ENCODE data around the gene EGFR.
"Not testable (repeated sequence)": the region's sequence is repeated elsewhere in the genome, so short reads cannot be mapped to it uniquely, and the experiment has no call there.

EGFR gene

GRCh38 chr7:55016061-55016745, 2.6 kb upstream of the EGFR start:
- no peak for DNase-seq

GRCh38 chr7:55016746-55017090, 2.1 kb upstream of the EGFR start:
- DNase-seq: no peak

DNA sequence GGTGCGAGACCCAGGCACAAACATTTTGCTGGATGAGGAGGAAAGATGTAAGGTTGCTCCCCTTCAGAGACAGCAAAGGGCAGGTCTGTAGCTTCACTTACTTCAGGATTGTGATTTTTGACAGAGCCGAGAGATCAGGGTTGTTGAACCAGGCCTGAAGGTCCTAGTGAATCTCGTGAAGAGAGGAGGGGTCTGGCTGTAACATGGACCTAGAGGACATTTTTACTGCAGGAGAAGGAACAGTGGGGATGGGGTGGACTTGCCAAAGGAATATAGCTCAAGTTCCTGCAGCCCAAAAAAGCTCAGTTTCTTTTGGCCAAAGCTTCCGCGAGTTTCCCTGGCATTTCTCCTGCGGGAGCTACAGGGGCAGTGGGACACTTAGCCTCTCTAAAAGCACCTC, 976 bp upstream of the EGFR start:
- no peak for DNase-seq

GRCh38 chr7:55019191-55019690, 424 bp downstream of the EGFR start:
- no peak for DNase-seq

DNA sequence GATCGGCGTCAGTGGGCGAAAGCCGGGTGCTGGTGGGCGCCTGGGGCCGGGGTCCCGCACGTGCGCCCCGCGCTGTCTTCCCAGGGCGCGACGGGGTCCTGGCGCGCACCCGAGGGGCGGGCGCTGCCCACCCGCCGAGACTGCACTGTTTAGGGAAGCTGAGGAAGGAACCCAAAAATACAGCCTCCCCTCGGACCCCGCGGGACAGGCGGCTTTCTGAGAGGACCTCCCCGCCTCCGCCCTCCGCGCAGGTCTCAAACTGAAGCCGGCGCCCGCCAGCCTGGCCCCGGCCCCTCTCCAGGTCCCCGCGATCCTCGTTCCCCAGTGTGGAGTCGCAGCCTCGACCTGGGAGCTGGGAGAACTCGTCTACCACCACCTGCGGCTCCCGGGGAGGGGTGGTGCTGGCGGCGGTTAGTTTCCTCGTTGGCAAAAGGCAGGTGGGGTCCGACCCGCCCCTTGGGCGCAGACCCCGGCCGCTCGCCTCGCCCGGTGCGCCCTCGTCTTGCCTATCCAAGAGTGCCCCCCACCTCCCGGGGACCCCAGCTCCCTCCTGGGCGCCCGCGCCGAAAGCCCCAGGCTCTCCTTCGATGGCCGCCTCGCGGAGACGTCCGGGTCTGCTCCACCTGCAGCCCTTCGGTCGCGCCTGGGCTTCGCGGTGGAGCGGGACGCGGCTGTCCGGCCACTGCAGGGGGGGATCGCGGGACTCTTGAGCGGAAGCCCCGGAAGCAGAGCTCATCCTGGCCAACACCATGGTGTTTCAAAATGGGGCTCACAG, 1.1 kb downstream of the EGFR start:
- DNase-seq: no peak

DNA sequence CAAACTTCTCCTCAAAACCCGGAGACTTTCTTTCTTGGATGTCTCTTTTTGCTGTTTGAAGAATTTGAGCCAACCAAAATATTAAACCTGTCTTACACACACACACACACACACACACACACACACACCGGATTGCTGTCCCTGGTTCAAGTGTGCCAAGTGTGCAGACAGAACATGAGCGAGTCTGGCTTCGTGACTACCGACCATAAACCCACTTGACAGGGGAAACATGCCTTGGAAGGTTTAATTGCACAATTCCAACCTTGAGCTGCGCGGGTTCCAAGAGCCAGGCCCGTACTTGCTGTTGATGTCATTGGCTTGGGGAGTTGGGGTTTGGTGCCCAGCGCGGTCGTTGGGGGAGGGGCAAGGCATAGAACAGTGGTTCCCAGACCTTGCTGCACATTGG, 1.7 kb downstream of the EGFR start:
- DNase-seq: no peak

DNA sequence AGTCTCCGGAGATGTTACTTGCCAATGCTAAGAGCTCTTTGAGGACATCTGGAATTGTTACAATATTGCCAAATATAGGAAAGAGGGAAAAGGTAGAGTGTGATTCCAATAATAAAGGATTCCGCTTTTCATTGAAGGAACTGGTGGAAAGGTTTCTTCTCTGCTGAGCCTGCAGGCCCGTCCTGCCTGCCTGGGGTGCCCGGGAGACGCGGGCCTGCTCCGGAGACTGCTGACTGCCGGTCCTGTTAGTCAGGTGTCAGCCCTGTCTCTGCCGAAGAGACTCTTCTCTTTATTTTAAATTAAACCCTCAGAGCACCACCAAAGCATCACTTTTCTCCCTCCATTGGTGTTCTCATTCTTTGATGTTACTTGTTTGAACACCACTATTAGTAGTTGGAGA, 2.2 kb downstream of the EGFR start:
- no peak for DNase-seq

DNA sequence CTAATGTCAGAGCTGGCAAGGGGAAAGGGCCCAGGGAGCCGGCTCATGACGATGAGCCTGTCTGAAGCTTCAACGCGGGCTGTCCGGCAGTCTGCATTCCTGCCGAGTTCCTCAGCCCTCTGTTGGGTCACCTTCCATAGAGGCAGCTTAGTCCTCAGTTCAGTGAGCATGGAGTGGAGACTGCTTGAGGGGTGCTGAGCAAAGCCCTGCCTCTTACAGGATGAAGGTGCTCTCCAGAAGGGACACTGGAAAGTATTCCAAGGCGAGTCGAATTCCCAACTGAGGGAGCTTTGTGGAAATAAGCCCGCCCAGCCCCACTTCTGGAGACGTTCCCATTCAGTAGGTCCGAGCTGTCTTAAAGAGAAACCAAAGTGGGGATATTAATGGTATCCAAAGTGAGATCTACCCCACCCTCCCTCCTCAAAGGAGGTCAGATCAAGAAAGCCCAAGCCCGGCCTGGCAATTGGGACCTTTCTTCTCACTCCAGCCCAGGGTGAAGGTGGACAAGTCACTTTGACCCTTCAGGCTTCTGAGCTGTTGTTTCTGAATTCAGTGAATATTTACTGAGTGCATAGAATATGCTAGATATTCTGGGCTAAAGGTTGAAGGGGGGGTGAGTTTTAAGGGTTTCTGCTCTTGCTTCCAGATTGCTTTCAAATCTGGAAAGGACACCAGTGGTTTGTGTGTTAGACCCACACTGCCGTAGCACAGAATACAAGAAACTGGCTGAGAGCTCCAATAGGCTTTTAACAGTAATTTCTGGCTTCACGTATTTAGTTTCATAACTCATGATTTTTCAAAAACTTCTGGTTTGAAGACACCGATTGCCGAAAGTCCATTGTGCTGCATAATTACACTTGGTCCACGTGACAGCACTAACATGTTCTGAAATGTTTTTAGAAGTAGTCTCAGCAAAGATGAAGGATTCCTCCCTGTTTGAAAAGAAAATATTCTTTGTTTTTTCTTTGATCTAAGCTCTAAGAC, 3.5 kb downstream of the EGFR start:
- no peak for DNase-seq

- no peak for DNase-seq
These were observed 5.2 kb downstream of the EGFR start for GRCh38 chr7:55023841-55024505.

- DNase-seq: no peak
These were observed 6.0 kb downstream of the EGFR start for GRCh38 chr7:55024776-55025175.

DNA sequence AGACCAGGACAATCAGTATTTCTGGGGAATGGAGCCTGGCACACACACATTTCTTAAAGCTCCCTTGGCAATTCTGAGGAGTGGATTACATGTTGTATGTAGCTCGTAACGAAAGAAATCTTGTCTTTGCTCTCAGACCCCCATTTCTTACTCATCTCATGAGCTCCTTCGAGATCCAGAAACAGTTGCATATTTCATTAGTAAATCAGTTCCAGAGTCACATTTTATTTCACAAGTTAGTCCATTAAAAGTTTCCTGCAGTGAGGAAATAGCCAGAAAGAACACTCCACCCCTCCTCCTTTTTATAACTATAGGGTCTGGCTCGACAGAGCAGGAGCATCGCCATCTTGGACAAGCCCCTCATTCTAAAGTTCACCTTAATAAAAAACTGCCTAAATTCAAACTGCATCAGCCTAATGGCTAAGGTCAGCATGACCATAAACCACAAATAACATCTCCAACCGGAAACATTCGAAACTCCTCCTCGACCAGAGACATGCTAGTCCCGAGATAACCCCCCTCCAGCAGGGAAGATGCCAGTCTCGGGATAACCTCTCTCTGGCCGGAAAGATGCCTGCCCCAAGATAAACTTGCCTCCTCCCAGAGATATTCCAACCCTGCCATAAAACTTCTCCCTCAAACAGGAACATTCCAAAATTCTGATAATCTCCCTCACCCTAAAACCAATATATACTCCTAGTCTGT, 7.4 kb downstream of the EGFR start:
- no peak for DNase-seq

DNA sequence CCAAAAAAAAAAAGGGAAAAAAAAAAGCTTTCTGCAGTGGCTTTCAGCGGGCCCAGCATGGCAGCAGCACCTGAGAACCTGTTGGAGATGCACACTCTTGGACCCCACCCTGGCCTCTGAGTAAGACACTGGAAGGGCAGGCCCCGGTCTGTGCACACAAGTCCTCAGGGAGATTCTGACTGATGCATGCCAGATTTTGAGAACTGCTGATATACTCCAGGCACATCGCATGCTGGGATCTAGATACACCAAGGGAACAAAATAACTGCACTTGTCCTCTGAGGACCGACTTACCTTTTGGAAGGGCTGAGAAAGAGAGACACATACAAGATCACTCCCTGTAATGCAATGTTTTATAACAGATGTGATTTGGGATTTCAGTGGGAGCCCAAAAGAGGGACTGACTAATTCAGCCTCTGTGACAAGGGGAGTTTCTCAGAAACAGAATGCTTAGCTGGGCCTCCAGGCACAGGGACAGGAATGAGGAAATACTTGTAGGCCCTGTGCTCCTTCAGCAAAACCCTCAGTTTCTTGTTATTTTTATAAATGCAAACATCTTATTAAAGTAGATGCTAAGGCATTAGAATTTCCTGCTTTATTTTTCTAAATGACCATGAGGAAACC, 8.2 kb downstream of the EGFR start:
- no peak for DNase-seq

DNA sequence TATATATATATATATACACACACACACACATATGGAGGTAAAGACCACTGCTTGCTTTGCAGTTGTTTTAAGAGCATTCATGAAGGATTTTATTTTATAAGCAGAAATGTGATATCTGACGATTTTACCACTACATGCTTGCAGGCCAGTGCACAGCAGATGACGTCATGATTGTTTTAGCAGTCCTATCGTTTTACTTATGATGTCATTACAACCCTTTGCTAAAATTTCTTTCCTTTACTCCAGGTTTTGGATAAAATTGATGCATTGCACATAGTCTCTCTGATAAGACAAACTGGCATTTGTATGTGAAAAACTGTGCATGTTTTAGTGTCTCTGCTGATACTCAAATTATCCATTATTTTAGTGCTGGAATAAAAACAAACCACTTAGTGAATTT, 9.2 kb downstream of the EGFR start:
- DNase-seq: no peak

GRCh38 chr7:55030314-55030713, 11.5 kb downstream of the EGFR start:
- no peak for DNase-seq

GRCh38 chr7:55031075-55031474, 12.3 kb downstream of the EGFR start:
- no peak for DNase-seq

DNA sequence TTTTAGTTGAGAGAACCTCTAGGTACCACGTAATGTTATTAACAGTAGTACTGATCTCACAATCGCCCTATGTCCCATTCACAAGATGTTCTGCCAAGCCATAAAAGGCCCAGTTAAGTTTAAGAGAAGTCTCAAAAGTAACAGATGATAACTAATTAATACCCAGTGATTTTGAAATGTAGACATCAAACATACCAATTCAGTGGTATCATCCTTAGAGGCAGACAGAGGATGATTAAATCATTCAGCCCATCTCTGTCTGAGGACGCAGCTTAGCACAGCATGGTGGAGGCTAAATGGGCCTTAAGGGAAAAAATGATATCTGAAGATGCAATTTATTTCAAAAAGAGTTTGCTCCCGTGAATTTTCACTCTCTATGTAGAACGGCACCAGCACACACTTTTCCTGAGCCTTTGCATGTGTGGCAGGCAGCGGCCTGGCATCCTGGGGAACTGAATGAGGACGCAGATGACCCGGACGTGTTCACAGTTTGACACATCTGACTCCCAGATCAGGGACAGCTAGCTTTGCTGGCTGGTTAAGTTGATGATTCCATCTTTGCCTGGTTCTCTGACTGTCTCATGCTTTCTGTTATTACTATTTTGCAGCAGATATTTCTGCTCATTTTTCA, 13.4 kb downstream of the EGFR start:
- no peak for DNase-seq

DNA sequence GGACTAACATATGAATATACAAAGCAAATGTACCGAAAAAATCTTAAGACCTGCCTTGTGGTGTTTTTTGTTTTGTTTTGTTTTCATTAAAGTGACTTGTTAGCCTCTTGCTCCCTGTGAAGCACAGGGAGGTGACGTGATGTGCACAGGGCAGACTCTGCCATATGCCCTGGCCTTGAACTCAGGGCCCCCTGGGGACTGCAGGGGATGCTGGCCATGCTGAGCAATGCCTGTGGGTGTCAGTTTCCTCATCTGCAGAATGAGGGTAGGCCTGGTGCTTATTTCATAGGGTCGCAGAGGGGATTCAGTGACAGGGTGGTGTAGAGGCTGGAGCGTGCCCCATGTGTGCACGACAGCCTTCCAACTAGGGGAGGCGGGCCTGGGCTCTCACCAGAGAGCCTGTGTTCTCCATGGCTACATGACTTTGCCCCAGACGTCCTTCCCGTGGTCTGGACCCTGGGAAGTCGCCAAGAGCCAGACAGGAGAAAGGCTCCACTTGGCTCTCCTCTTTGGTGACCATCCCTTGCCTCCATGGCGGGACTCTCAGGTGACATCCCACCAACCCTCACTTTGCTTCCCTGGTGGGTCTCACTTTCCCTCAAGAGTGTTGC, 14.5 kb downstream of the EGFR start:
- no peak for DNase-seq

- DNase-seq: no peak
These were observed 16.0 kb downstream of the EGFR start for GRCh38 chr7:55034776-55035175.

GRCh38 chr7:55035410-55035809, 16.6 kb downstream of the EGFR start:
- not testable (repeated sequence) for DNase-seq

DNA sequence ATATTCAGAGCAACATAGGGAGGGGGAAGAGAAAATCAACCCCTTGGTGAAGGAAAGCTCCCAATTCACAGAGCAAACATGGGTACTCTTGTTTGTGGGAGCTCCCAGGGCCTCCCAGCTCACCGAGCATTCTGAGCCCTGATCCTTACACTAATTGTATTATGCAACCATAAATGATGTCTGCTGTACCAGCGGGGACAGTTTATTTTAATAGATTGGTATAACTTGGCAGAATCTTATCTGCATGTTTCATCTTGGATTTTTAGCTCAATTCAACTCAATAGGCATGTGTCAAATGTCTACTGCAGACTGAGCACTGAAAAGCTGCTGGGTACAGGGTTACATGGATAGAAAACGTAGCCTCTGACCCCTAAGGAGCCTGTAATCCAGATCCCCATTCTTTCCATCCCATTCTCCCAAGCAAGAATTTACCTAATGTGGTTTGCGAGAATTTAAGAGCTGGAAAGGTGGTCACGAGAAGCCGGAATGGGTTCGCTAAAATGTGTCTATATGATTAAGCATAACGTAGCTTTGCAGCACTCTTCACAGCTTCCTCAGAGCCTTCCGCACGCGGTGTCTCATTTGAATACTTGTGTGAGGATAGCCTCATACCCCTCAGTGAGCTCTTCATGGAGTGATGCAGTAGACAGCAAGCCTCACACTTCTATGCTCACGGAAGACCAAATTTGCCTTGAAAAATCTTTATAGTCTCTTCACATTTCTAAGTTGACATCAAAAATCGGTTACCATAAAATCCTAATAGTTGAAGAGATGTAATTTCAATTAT, 18.3 kb downstream of the EGFR start:
- no peak for DNase-seq

Data from NCI-H1694 treated with DMSO at 0.1 percent for 48 hours (cell line).